ENCODE measurements around the gene ATG12. TPM values are rescaled to one million over a fixed set of nuclear protein-coding genes. Genes with fewer than 3 reads are reported as not detected.
"Not testable (repeated sequence)": the region's sequence is repeated elsewhere in the genome, so short reads cannot be mapped to it uniquely, and the experiment has no call there.

ATG12 gene
- total RNA-seq, 1 experiment from 2014 or later, result 39.9 TPM

DNA sequence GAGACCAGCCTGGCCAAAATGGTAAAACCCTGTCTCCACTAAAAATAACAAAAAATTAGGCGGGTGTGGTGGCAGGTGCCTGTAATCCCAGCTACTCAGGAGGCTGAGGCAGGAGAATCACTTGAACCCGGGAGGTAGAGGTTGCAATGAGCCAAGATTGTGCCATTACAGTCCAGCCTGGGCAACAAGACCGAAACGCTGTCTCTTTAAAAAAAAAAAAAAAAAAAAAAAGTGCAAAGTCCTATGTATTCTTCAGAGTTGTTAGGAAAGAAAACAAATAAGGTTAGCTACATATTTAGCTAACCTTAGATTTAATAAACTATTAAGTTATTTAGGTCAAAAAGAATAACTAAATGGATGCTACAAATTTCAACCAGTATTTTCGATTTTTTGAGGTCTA lies 11.5 kb downstream of the ATG12 start:
- POLR2A ChIA-PET, result interaction anchor here (0.7 kb wide), 1 partner anchor 905 kb away, joined by 3 read pairs; no protein-coding TSS in a partner anchor

DNA sequence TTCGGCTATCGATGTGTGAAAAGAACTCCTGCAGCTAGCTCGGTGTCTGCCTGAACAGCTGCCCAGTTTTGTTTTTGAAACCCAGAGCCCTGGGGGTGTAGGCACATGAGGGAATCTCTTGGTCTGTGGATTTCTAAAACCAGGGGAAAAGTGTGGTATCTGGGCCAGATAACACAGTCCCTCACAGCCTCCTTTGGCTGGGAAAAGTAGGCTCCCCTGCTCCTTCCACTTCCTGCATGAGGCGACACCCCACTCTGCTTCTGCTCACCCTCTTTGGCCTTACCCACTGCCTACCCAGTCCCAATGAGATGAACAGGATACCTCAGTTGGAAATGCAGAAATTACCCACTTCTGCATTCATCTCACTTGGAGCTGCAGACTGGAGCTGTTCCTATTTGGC lies 15.4 kb downstream of the ATG12 start:
- POLR2A ChIA-PET, result no interaction called here
- Mint-ChIP-seq H3K9me3 (peaks cover 30% of the 10 kb centered on the region), H3K36me3 (peaks cover 20% of the 10 kb centered on the region), H3K27ac (no peak overlapping the region), H3K27me3 (ENCODE audit: low read depth) (no peaks in the 10 kb centered on the region), H3K4me3 (no peak overlapping the region), H3K4me1 (no peaks in the 10 kb centered on the region)
- ATAC-seq, result no peak
- TF ChIP-seq SP1 (CRISPR knock-in tag; conservative IDR thresholded peaks at IDR 0.05) (no peak), ZBTB21 (CRISPR knock-in tag; IDR thresholded peaks at IDR 0.05; ENCODE audit: borderline replicate concordance) (no peak), ZNF423 (CRISPR knock-in tag; IDR thresholded peaks at IDR 0.05) (no peak), NR2C2 (CRISPR knock-in tag; IDR thresholded peaks at IDR 0.05) (no peak)
- TF ChIP-seq, protein P1, sequence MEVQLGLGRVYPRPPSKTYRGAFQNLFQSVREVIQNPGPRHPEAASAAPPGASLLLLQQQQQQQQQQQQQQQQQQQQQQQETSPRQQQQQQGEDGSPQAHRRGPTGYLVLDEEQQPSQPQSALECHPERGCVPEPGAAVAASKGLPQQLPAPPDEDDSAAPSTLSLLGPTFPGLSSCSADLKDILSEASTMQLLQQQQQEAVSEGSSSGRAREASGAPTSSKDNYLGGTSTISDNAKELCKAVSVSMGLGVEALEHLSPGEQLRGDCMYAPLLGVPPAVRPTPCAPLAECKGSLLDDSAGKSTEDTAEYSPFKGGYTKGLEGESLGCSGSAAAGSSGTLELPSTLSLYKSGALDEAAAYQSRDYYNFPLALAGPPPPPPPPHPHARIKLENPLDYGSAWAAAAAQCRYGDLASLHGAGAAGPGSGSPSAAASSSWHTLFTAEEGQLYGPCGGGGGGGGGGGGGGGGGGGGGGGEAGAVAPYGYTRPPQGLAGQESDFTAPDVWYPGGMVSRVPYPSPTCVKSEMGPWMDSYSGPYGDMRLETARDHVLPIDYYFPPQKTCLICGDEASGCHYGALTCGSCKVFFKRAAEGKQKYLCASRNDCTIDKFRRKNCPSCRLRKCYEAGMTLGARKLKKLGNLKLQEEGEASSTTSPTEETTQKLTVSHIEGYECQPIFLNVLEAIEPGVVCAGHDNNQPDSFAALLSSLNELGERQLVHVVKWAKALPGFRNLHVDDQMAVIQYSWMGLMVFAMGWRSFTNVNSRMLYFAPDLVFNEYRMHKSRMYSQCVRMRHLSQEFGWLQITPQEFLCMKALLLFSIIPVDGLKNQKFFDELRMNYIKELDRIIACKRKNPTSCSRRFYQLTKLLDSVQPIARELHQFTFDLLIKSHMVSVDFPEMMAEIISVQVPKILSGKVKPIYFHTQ (CRISPR knock-in tag; IDR thresholded peaks at IDR 0.05), result no peak
- TF ChIP-seq, protein P2, sequence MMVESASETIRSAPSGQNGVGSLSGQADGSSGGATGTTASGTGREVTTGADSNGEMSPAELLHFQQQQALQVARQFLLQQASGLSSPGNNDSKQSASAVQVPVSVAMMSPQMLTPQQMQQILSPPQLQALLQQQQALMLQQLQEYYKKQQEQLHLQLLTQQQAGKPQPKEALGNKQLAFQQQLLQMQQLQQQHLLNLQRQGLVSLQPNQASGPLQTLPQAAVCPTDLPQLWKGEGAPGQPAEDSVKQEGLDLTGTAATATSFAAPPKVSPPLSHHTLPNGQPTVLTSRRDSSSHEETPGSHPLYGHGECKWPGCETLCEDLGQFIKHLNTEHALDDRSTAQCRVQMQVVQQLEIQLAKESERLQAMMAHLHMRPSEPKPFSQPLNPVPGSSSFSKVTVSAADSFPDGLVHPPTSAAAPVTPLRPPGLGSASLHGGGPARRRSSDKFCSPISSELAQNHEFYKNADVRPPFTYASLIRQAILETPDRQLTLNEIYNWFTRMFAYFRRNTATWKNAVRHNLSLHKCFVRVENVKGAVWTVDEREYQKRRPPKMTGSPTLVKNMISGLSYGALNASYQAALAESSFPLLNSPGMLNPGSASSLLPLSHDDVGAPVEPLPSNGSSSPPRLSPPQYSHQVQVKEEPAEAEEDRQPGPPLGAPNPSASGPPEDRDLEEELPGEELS (CRISPR knock-in tag; IDR thresholded peaks at IDR 0.05), result no peak
- TF ChIP-seq, protein P3, sequence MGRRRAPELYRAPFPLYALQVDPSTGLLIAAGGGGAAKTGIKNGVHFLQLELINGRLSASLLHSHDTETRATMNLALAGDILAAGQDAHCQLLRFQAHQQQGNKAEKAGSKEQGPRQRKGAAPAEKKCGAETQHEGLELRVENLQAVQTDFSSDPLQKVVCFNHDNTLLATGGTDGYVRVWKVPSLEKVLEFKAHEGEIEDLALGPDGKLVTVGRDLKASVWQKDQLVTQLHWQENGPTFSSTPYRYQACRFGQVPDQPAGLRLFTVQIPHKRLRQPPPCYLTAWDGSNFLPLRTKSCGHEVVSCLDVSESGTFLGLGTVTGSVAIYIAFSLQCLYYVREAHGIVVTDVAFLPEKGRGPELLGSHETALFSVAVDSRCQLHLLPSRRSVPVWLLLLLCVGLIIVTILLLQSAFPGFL (CRISPR knock-in tag; IDR thresholded peaks at IDR 0.05; ENCODE audit: borderline replicate concordance), result no peak
- DNase-seq (ENCODE audit: low spot score), result no peak
- CTCF ChIA-PET, result no interaction called here

More for the DNA sequence above, 11.5 kb downstream of the ATG12 start:
- H3K4me1 Mint-ChIP-seq, result no peaks in the 10 kb centered on the region
- TF ChIP-seq FOXP1 (CRISPR knock-in tag; IDR thresholded peaks at IDR 0.05; ENCODE audit: borderline replicate concordance) (no peak), NFATC4 (CRISPR knock-in tag; IDR thresholded peaks at IDR 0.05) (no peak), ESRRA (CRISPR knock-in tag; IDR thresholded peaks at IDR 0.05; ENCODE audit: borderline replicate concordance) (no peak), TEAD1 (CRISPR knock-in tag; IDR thresholded peaks at IDR 0.05) (no peak), OVOL2 (CRISPR knock-in tag; IDR thresholded peaks at IDR 0.05; ENCODE audit: borderline replicate concordance) (no peak), FOXJ3 (CRISPR knock-in tag; IDR thresholded peaks at IDR 0.05; ENCODE audit: borderline replicate concordance) (no peak), CREB1 (CRISPR knock-in tag; IDR thresholded peaks at IDR 0.05) (no peak), ZNF219 (CRISPR knock-in tag; IDR thresholded peaks at IDR 0.05; ENCODE audit: borderline replicate concordance) (no peak)
- TF ChIP-seq, protein P1 (CRISPR knock-in tag; IDR thresholded peaks at IDR 0.05), result no peak
- TF ChIP-seq, protein P4, sequence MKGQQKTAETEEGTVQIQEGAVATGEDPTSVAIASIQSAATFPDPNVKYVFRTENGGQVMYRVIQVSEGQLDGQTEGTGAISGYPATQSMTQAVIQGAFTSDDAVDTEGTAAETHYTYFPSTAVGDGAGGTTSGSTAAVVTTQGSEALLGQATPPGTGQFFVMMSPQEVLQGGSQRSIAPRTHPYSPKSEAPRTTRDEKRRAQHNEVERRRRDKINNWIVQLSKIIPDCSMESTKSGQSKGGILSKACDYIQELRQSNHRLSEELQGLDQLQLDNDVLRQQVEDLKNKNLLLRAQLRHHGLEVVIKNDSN (CRISPR knock-in tag; IDR thresholded peaks at IDR 0.05), result no peak
- TF ChIP-seq, protein P5, sequence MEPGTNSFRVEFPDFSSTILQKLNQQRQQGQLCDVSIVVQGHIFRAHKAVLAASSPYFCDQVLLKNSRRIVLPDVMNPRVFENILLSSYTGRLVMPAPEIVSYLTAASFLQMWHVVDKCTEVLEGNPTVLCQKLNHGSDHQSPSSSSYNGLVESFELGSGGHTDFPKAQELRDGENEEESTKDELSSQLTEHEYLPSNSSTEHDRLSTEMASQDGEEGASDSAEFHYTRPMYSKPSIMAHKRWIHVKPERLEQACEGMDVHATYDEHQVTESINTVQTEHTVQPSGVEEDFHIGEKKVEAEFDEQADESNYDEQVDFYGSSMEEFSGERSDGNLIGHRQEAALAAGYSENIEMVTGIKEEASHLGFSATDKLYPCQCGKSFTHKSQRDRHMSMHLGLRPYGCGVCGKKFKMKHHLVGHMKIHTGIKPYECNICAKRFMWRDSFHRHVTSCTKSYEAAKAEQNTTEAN (CRISPR knock-in tag; IDR thresholded peaks at IDR 0.05), result no peak
- TF ChIP-seq, protein P6, sequence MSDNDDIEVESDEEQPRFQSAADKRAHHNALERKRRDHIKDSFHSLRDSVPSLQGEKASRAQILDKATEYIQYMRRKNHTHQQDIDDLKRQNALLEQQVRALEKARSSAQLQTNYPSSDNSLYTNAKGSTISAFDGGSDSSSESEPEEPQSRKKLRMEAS (CRISPR knock-in tag; IDR thresholded peaks at IDR 0.05), result no peak
- TF ChIP-seq, protein P2 (CRISPR knock-in tag; IDR thresholded peaks at IDR 0.05), result no peak
- DNase-seq (ENCODE audit: low spot score), result no peak
- H3K9me3 Mint-ChIP-seq, result peaks cover 19% of the 10 kb centered on the region
- H3K36me3 Mint-ChIP-seq, result peaks cover 34% of the 10 kb centered on the region
- ATAC-seq, result no peak
- CTCF ChIA-PET, result interaction anchor here (0.7 kb wide), 1 partner anchor 699 kb away, joined by 4 read pairs; no protein-coding TSS in a partner anchor
- no peak overlapping the region for H3K27ac Mint-ChIP-seq
- H3K4me3 Mint-ChIP-seq, result no peak overlapping the region
- H3K27me3 Mint-ChIP-seq (ENCODE audit: low read depth), result no peaks in the 10 kb centered on the region

DNA sequence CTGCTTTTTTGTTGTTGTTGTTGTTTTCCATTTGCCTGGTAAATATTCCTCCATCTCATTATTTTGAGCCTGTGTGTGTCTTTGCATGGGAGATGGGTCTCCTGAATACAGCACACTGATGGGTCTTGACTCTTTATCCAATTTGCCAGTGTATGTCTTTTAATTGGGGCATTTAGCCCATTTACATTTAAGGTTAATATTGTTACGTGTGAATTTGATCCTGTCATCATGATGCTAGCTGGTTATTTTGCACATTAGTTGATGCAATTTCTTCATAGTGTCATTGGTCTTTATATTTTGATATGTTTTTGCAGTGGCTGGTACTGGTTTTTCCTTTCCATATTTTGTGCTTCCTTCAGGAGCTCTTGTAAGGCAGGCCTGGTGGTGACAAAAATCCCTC lies 16.4 kb downstream of the ATG12 start:
- H3K27ac Mint-ChIP-seq; ATAC-seq; POLR2A ChIA-PET; H3K27me3 Mint-ChIP-seq (ENCODE audit: low read depth); H3K4me1 Mint-ChIP-seq; H3K4me3 Mint-ChIP-seq; CTCF ChIA-PET; DNase-seq (ENCODE audit: low spot score): not testable (repeated sequence)
- H3K36me3 Mint-ChIP-seq, result peaks cover 20% of the 10 kb centered on the region
- H3K9me3 Mint-ChIP-seq, result peaks cover 30% of the 10 kb centered on the region

Data from WTC11 (cell line).